T-helper 9 cell (primary cell): ENCODE data around the gene SCFD2.

ENCODE experiments used
- DNase-seq: peaks from one replicate; pipeline ENCODE4 v3.0.0-alpha.2; 2020

Gene SCFD2

GRCh38 chr4:52911684-52912294 is 454.1 kb downstream of the SCFD2 start:
- DNase-seq, result peak; percentile 58

- DNase-seq, result no peak
Measured at GRCh38 chr4:52910115-52910514, 455.7 kb downstream of the SCFD2 start.

- no peak for DNase-seq
Measured at GRCh38 chr4:52907510-52907909, 458.4 kb downstream of the SCFD2 start.

- DNase-seq, result no peak
Measured at GRCh38 chr4:52904421-52904820, 461.4 kb downstream of the SCFD2 start.

- DNase-seq, result no peak
Measured at GRCh38 chr4:52903273-52903672, 462.6 kb downstream of the SCFD2 start.

GRCh38 chr4:52894443-52894842 is 471.4 kb downstream of the SCFD2 start:
- DNase-seq, result no peak

GRCh38 chr4:52892880-52893279 is 473.0 kb downstream of the SCFD2 start:
- no peak for DNase-seq

GRCh38 chr4:52891743-52892142 is 474.1 kb downstream of the SCFD2 start:
- no peak for DNase-seq

GRCh38 chr4:52890521-52890791 is 475.4 kb downstream of the SCFD2 start:
- DNase-seq, result no peak

- no peak for DNase-seq
Measured at GRCh38 chr4:52889778-52890520, 475.9 kb downstream of the SCFD2 start.

GRCh38 chr4:52889354-52889753 is 476.5 kb downstream of the SCFD2 start:
- DNase-seq, result no peak

GRCh38 chr4:52884994-52885393 is 480.9 kb downstream of the SCFD2 start:
- no peak for DNase-seq

GRCh38 chr4:52883707-52884669 is 481.9 kb downstream of the SCFD2 start:
- no peak for DNase-seq

GRCh38 chr4:52883183-52883621 is 482.7 kb downstream of the SCFD2 start:
- DNase-seq, result no peak

GRCh38 chr4:52880994-52881393 is 484.9 kb downstream of the SCFD2 start:
- DNase-seq, result no peak

- DNase-seq, result no peak
Measured at GRCh38 chr4:52879471-52879870, 486.4 kb downstream of the SCFD2 start.

GRCh38 chr4:52877694-52878093 is 488.2 kb downstream of the SCFD2 start:
- no peak for DNase-seq

- no peak for DNase-seq
Measured at GRCh38 chr4:52877036-52877435, 488.8 kb downstream of the SCFD2 start.

- no peak for DNase-seq
Measured at GRCh38 chr4:52876069-52876468, 489.8 kb downstream of the SCFD2 start.

- no peak for DNase-seq
Measured at GRCh38 chr4:52874948-52875347, 490.9 kb downstream of the SCFD2 start.

- DNase-seq, result no peak
Measured at GRCh38 chr4:52873861-52874343, 492.0 kb downstream of the SCFD2 start.

- DNase-seq, result no peak
Measured at GRCh38 chr4:52873191-52873590, 492.7 kb downstream of the SCFD2 start.

GRCh38 chr4:52870225-52870624 is 495.6 kb downstream of the SCFD2 start:
- no peak for DNase-seq

GRCh38 chr4:52869656-52870055 is 496.2 kb downstream of the SCFD2 start:
- DNase-seq, result no peak
